ENCODE measurements around the gene STK11IP.

Gene STK11IP

DNA sequence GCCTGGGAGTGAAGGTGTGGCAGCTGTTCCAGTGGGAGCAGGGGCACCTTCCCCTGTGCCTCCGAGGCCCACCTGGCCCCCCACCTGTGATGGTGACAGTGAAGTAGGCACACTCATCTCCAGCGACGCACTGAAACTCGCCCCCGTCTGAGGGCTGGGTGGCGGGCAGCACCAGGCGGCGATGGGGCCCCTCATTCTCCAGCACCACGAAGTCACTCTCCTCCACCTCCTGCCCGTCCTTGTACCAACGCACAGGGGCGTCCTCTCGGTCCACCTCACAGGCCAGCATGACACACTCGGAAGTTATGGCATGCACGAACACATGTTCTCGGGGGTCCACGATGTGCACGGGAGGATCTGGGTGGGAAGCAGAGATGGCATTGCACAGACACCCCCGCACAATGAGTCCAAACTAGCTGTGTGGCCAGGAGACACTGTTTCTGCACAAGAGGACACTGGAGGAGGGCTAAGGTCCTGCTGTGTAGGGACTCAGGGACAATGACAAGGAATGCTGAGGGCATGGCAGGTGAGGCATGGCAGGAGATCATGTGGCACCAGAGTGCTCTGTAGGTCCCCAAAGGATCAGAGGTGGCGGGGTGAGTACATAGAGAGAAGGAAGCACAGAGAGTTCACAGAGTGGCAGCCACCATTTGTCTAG is 34.3 kb upstream of the STK11IP start:
- DNase-seq: no peak

DNA sequence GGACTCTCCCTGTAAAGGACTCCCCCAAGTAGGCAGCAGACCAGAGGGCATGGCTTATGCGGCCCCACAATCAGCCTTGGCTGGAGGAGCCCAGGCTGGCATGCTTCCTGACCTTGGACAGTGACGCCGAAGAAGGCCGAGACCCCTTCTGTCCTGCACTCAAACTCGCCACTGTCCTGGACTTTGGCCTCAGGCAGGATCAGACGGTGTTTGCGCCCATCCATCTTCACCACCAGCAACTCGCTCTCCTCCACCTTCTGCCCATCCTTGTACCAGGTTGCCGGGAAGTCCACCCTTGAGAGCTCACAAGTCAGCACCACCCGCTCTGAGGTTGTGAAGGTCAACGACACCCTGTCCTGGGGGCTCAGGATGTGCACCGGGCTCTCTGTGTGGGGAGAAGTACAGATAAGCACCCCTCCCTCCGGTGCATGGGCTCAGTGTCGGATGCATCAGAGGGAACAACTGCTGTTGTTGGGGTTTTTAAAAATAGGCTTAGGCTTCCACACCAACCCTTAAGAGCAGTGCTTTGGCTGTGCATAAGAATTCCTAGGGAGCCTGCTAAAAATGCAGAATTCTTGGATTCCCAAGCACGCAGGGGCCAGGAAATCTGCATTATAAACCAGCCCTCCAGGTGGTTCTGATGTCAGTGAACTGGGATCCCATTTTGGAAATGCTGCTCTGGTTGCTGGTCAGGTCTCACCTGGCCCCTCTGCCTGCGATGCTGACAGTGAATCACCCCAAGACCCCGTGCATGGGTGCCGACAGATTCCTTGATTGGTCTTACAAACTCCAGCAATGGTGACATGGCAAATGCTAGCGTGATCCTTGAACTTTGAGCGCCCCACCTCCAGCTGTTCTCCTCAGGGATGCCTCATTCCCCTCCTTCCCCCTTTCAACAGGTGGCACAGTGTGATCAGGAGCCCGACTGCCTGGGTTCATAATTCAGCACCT is 32.3 kb upstream of the STK11IP start:
- DNase-seq: no peak

GRCh38 chr2:219566640-219567039 is 31.0 kb upstream of the STK11IP start:
- no peak for DNase-seq

DNA sequence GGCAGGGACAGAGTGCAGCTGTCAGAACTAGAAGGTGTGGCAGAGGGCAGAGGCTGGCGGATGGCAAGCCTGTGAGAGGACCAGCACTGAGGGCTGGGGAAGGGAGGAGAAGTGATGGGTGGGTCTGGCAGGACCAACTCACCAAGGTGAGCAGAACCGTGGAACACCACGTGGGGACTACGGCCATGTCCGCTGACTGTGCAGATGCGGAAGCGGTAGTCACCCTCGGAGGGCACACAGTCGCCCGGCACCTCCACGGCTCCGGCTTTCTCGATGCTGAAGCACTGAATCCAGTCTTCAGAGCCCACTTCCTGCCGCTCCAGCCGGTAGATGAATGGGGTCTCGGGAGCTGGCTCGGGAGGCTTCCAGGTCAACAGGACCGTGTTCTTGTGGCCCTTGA is 30.5 kb upstream of the STK11IP start:
- no peak for DNase-seq

GRCh38 chr2:219567791-219568361 is 29.8 kb upstream of the STK11IP start:
- no peak for DNase-seq

DNA sequence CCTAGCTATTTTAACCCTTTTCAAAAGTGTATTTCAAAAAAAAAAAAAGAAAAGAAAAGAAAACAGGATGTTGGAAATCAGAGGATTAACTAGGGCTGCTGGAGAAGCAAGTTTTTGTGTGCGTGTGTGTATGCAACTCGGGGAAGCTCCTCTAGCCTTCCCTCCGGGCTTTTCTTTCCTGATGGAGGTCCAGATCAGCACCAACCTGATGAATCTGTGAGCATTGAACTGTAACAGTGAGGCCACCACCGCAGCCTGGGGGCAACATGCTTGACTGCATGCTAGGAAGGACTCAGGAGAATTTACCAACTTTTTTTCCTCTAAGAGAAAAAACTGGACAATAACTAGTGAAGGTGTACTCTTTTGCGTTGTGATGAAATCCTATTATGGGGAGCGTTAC is 28.6 kb upstream of the STK11IP start:
- no peak for DNase-seq

GRCh38 chr2:219569635-219570034 is 28.0 kb upstream of the STK11IP start:
- DNase-seq: no peak

- DNase-seq: no peak
These were observed 27.3 kb upstream of the STK11IP start for GRCh38 chr2:219570194-219570923.

DNA sequence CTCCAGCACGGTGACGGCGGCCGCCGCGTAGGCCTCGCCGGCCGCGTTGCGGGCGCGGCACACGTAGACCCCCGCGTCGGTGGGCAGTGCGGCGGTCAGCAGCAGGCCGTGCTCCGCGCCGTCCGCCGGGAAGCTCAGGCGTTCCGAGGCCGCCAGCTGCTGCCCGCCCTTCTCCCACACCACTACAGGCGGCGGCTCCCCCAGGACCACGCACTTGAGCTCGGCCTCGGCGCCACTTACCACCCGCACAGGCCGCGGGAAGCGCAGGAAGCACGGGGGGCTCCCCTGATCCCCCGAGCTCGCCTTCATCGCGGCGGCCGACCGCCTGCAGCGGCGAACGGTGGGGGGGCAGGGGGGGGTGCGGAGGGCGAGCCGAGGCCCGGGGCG is 26.7 kb upstream of the STK11IP start:
- DNase-seq: no peak

- no peak for DNase-seq
These were observed 26.1 kb upstream of the STK11IP start, which contains the start of gene OBSL1 for GRCh38 chr2:219571311-219572236. OBSL1 (minus strand) TSS chr2:219571539; CDS start chr2:219571232, 307 bp downstream.

DNA sequence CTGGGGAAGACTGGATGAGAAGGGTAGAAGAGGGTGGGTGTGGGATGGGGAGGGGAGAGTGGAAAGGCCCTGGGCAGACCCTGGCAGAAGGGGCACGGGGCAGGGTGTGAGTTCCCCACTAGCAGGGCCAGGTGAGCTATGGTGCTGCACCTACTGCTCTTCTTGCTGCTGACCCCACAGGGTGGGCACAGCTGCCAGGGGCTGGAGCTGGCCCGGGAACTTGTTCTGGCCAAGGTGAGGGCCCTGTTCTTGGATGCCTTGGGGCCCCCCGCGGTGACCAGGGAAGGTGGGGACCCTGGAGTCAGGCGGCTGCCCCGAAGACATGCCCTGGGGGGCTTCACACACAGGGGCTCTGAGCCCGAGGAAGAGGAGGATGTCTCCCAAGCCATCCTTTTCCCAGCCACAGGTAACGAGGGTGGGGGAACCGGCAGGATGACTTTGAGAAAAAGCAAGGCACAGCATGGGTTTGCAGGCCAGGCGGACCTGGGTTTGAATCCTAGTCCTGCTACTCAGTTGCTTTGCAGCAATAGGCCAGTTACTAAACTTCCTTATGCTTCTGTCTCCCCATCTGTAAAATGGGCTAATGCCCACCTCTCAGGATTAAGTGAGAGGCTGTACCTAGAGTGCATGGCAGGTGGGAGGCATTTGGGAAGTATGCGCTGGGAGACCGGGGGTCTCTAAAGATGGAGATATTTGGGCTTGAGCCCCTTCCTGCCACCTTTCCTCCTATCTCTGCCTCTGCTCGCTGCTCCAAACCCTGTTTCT is 25.2 kb upstream of the STK11IP start, which contains the start of gene INHA:
Gene INHA, plus strand, starts transcription at position 74 of the 765 bp plus-strand sequence. Its CDS starts 65 bp downstream, at position 139.
- DNase-seq: no peak

GRCh38 chr2:219573166-219573565 is 24.5 kb upstream of the STK11IP start:
- DNase-seq: no peak

GRCh38 chr2:219574484-219575311 is 23.0 kb upstream of the STK11IP start:
- no peak for DNase-seq

GRCh38 chr2:219575566-219576504 is 21.8 kb upstream of the STK11IP start:
- no peak for DNase-seq

DNA sequence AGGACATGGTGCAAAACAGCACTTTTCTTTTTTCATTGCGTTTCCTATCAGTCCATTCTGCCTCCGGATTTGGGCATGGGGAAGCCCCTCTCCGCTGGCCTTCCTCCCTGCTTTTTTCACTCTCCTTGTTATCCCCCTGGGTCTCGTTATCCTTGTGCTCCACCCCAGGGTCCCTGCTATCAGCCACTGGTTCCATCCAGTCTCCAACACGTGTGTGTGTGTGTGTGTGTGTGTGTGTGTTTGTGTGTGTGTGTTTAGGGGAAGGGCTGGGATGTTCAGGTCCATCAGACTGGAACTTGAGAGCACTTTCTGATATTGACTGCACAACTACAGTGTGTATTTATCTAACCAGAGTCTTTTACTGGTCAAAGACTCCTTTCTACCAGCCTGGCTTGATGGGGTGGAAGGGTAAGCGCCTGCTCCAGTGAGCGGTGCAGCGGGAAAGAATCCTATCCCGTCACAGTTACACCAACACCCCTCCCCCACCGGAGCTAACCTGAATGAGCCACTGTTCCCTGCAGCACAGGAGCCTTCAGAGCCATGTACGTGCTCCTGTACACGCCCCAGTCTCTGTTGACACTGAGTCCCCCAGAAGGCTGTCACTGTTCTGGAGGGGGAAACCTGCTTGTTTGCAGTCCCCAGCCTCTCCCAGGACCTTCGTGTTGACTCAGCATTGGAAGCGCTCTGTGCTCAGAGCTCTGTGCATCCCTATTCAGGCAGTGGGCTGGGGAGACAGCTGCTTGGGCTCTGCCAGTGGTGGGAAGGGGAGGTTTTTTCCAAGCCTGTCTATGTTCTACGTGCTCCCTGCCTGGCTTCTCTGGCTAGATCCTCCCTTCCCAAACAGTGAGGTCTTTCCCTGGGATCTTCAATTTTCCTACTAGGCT is 20.9 kb upstream of the STK11IP start:
- no peak for DNase-seq

DNA sequence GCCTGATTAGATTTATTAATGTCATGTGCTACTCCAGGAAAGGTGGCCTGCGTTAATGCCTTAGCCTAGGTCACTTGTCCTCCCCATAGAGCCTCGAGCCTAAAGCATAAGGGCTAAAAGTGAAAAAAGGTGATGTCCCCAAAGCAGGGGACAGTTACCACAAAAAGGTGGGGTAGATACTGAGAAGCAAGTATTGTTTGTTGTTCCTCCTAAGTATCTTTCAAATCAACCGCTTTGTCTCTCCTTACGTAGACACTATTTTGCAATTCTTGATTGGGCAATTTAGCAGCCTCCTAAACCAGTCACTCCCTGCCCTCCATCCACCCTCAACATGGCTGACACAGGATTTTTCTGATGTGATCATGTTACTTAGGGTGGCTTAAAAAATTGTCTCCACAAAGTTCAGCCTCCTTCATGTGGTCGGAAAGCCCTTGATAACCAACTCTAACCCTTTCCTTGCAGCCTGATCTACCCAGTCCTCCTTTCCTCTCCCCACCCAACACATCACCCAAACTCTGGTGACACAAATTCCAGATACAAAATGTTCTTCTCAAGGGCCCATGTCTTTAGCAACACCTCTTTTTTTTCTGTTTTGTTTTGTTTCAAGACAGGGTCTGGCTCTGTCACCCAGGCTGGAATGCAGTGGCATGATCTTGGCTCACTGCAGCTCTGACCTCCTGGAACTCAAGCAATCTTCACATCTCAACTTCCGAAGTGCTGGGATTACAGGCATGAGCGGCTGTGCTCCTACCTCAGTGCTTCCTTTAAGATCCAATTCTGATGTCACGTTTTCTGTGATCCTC is 18.6 kb upstream of the STK11IP start:
- no peak for DNase-seq

- no peak for DNase-seq
These were observed 16.3 kb upstream of the STK11IP start for GRCh38 chr2:219581346-219581745.

Measured in activated CD8-positive, alpha-beta memory T cell treated with anti-CD3 and anti-CD28 coated beads, Interleukin-2, amount 50 U/mL, for 48 hours (primary cell).